ENCODE data around the gene PTPRH. TPM values are rescaled to one million over a fixed set of nuclear protein-coding genes. Genes with fewer than 3 reads are reported as not detected.
"Not testable (repeated sequence)": the region's sequence is repeated elsewhere in the genome, so short reads cannot be mapped to it uniquely, and the experiment has no call there.

PTPRH gene
- total RNA-seq, 3 donors from 2014 or later (not counting 1 experiment from before 2014, with no cell fraction given), result 0.45 TPM; not detected in 2

- H3K27ac ChIP-seq (ENCODE audit: low read length), result no peak overlapping the region
- no peak overlapping the region for H3K27ac Mint-ChIP-seq
- H3K9me3 ChIP-seq (ENCODE audit: control insufficient read depth, insufficient read depth, low read length), result peaks cover 7% of the 10 kb centered on the region
- H3K4me3 ChIP-seq (ENCODE audit: low read length), result no peak overlapping the region
- peaks cover 16 to 40% of the 10 kb centered on the region in 2 donors for H3K4me1 Mint-ChIP-seq
- no peak overlapping the region for H3K4me3 Mint-ChIP-seq
- intact Hi-C loops (cut with micrococcal nuclease), result loop anchor here (10.0 kb wide), 1 partner anchor 502 kb away; no protein-coding TSS in a partner anchor
- H3K4me1 ChIP-seq (ENCODE audit: control insufficient read depth, insufficient read depth, low read length), result peaks cover 28% of the 10 kb centered on the region
- peak in 1 of 2 donors; percentile 56 for DNase-seq
- ATAC-seq, result peak in 2 of 3 donors; percentile 21
- H3K36me3 ChIP-seq (ENCODE audit: control insufficient read depth, insufficient read depth, low read length), result no peaks in the 10 kb centered on the region
- peaks cover 5 to 6% of the 10 kb centered on the region in 2 donors for H3K9me3 Mint-ChIP-seq
- TF ChIP-seq CTCF (IDR thresholded peaks at IDR 0.05), result no peak
- peaks cover 27% of the 10 kb centered on the region for H3K27me3 ChIP-seq (ENCODE audit: control insufficient read depth, insufficient read depth, low read length)
- peaks cover 8 to 21% of the 10 kb centered on the region in 2 donors for H3K27me3 Mint-ChIP-seq (ENCODE audit: low read depth in 2 of 2)
- no peaks in the 10 kb centered on the region for H3K36me3 Mint-ChIP-seq
- WGBS (ENCODE audit: insufficient coverage), result 10% methylated on average over 52 of the region's 52 CpGs
These were observed 52.9 kb downstream of the PTPRH start for GRCh38 chr19:55156202-55157063.

GRCh38 chr19:55155784-55156183, 53.5 kb downstream of the PTPRH start:
- Mint-ChIP-seq H3K4me1 (peaks cover 17 to 39% of the 10 kb centered on the region in 2 donors), H3K27me3 (ENCODE audit: low read depth in 2 of 2) (peaks cover 8 to 21% of the 10 kb centered on the region in 2 donors)
- WGBS (ENCODE audit: insufficient coverage), result 4% methylated on average over 5 of the region's 5 CpGs
- not testable (repeated sequence) for H3K9me3 ChIP-seq (ENCODE audit: control insufficient read depth, insufficient read depth, low read length); H3K36me3 Mint-ChIP-seq; DNase-seq; ATAC-seq; H3K27ac Mint-ChIP-seq; H3K36me3 ChIP-seq (ENCODE audit: control insufficient read depth, insufficient read depth, low read length); H3K9me3 Mint-ChIP-seq; H3K27ac ChIP-seq (ENCODE audit: low read length); H3K4me3 ChIP-seq (ENCODE audit: low read length); H3K4me3 Mint-ChIP-seq
- Histone ChIP-seq H3K27me3 (ENCODE audit: control insufficient read depth, insufficient read depth, low read length) (peaks cover 22% of the 10 kb centered on the region), H3K4me1 (ENCODE audit: control insufficient read depth, insufficient read depth, low read length) (peaks cover 24% of the 10 kb centered on the region)
- intact Hi-C loops (cut with micrococcal nuclease), result loop anchor here (10.0 kb wide), 1 partner anchor 501 kb away; no protein-coding TSS in a partner anchor

GRCh38 chr19:55153652-55154264, 55.5 kb downstream of the PTPRH start:
- DNase-seq (no peak), ATAC-seq (no peak)
- intact Hi-C loops (cut with micrococcal nuclease), result loop anchor here (10.0 kb wide), 1 partner anchor 499 kb away; no protein-coding TSS in a partner anchor
- H3K27me3 ChIP-seq (ENCODE audit: control insufficient read depth, insufficient read depth, low read length), result peaks cover 22% of the 10 kb centered on the region
- no peak overlapping the region for H3K4me3 ChIP-seq (ENCODE audit: low read length)
- Mint-ChIP-seq H3K27ac (no peak overlapping the region), H3K4me3 (no peak overlapping the region), H3K4me1 (peaks cover 17 to 31% of the 10 kb centered on the region in 2 donors), H3K27me3 (ENCODE audit: low read depth in 2 of 2) (peaks cover 1 to 26% of the 10 kb centered on the region in 2 donors), H3K9me3 (peaks cover 5 to 6% of the 10 kb centered on the region in 2 donors), H3K36me3 (no peaks in the 10 kb centered on the region)
- no peak overlapping the region for H3K27ac ChIP-seq (ENCODE audit: low read length)
- peaks cover 8% of the 10 kb centered on the region for H3K9me3 ChIP-seq (ENCODE audit: control insufficient read depth, insufficient read depth, low read length)
- TF ChIP-seq CTCF (IDR thresholded peaks at IDR 0.05), result no peak
- no peaks in the 10 kb centered on the region for H3K36me3 ChIP-seq (ENCODE audit: control insufficient read depth, insufficient read depth, low read length)
- H3K4me1 ChIP-seq (ENCODE audit: control insufficient read depth, insufficient read depth, low read length), result peaks cover 19% of the 10 kb centered on the region
- WGBS (ENCODE audit: insufficient coverage), result 88% methylated on average over 11 of the region's 12 CpGs

- Histone ChIP-seq H3K27me3 (ENCODE audit: control insufficient read depth, insufficient read depth, low read length) (peaks cover 17% of the 10 kb centered on the region), H3K4me3 (ENCODE audit: low read length) (no peak overlapping the region), H3K4me1 (ENCODE audit: control insufficient read depth, insufficient read depth, low read length) (peaks cover 19% of the 10 kb centered on the region), H3K36me3 (ENCODE audit: control insufficient read depth, insufficient read depth, low read length) (no peaks in the 10 kb centered on the region), H3K27ac (ENCODE audit: low read length) (peak overlapping the region; percentile 45), H3K9me3 (ENCODE audit: control insufficient read depth, insufficient read depth, low read length) (peaks cover 8% of the 10 kb centered on the region)
- Mint-ChIP-seq H3K4me3 (no peak overlapping the region), H3K4me1 (peaks cover 17 to 31% of the 10 kb centered on the region in 2 donors), H3K27ac (peak overlapping the region; percentile 77), H3K36me3 (no peaks in the 10 kb centered on the region), H3K27me3 (ENCODE audit: low read depth in 2 of 2) (peaks cover 12 to 26% of the 10 kb centered on the region in 2 donors), H3K9me3 (peaks cover 5 to 6% of the 10 kb centered on the region in 2 donors)
- no peak for TF ChIP-seq CTCF (IDR thresholded peaks at IDR 0.05)
- DNase-seq, result no peak
- intact Hi-C loops (cut with micrococcal nuclease), result loop anchor here (10.0 kb wide), 1 partner anchor 497 kb away; no protein-coding TSS in a partner anchor
- ATAC-seq, result no peak
These were observed 57.3 kb downstream of the PTPRH start for GRCh38 chr19:55152017-55152416.
